A549 treated with AZD9567 at 1 μM for 4 hours (cell line): ENCODE results near the gene AP2A1. TPM values are rescaled to one million over a fixed set of nuclear protein-coding genes. Genes with fewer than 3 reads are reported as not detected.

Experiments used
- total RNA-seq: library from RNA; stranded (reverse); fragments of 200-300 nt; extraction: Qiagen RNA extraction; gene quantifications from 5 replicates; pipeline ENCODE4 v1.2.3, GENCODE V29; 2022; ENCODE audit not compliant: insufficient read depth

The AP2A1 gene
- 55.3 to 61.9 TPM (median 56.1 TPM) in 5 replicates for total RNA-seq

DNA sequence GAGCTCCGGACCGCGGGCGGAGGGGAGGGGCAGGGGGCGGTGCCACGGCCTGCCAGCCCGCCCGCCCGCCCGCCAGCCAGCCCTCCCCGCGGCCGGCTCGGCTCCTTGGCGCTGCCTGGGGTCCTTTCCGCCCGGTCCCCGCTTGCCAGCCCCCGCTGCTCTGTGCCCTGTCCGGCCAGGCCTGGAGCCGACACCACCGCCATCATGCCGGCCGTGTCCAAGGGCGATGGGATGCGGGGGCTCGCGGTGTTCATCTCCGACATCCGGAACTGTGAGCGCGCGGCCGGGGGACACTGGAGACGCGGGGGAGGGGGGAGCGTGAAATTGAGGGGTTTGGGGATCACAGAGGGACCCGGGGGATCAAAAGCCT, at the start of gene AP2A1:
Gene AP2A1, plus strand, starts transcription at position 72 of the 370 bp plus-strand sequence. Its CDS starts 133 bp downstream, at position 205.

DNA sequence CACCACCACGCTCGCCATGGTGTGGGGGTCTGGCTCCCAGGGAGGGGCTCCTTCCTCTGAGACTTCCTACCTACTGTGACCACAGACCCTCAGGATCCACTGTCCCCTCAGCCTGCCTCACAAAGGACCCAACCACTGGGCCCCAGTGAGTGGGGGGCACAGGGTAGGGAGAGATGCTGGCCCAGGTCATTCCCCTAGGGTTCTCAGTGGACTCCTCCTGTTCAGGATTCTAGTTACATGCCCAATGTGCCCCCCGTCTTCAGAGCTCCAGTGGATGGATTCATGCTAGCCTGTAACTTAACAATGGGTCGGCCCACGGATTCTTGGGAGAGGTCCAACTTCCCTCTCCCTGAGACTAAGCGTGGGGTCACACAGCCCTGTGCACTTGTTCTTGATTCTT, 3.6 kb upstream of the AP2A1 start, which contains the start of gene TSKS:
Gene TSKS, minus strand, starts transcription at position 77 of the 400 bp plus-strand sequence. Its CDS starts 59 bp downstream, at position 18.

DNA sequence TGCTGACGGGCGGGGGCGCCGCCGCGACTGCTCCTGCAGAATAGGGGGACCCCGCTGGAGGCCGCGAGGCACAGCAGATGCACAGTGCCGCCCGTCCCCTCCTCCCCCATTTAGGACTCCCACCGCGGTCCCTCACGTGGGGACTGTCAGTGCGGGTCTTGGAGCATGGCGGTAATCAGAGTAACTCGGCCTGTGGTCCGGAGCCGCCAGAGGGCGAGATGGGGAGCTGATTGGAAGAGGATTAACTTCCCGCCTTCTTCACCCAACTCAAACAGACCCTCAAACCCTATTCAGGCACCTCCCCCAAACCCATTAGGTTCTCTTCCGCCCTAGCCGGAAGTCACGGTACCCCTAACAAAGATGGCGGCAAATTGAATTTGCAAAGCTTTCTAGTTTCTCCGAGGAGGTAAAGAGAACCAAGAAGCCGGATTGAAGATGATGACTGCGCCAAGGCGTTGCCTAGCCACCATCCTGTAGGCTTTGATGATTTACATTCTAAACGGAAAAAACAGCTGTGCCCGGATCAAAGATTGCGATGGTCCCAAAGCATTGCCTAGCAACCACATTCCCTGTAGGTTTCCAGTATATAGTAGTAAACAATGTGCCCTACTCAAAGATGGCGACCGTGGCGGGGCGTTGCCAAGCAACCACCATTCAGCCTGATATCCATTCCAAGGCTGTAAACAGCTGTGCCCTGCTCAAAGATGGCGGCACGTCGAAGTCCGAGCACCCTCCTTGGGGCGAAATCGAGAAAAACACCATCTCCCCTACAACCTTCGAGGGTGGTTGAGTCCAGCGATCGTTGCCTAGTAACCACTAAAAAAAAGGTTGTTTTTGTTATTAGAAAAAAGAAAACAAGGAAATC, 46.4 kb downstream of the AP2A1 start, which contains the start of gene FUZ:
Gene FUZ, minus strand, starts transcription at position 296 of the 865 bp plus-strand sequence. Its CDS starts 186 bp downstream, at position 110.

DNA sequence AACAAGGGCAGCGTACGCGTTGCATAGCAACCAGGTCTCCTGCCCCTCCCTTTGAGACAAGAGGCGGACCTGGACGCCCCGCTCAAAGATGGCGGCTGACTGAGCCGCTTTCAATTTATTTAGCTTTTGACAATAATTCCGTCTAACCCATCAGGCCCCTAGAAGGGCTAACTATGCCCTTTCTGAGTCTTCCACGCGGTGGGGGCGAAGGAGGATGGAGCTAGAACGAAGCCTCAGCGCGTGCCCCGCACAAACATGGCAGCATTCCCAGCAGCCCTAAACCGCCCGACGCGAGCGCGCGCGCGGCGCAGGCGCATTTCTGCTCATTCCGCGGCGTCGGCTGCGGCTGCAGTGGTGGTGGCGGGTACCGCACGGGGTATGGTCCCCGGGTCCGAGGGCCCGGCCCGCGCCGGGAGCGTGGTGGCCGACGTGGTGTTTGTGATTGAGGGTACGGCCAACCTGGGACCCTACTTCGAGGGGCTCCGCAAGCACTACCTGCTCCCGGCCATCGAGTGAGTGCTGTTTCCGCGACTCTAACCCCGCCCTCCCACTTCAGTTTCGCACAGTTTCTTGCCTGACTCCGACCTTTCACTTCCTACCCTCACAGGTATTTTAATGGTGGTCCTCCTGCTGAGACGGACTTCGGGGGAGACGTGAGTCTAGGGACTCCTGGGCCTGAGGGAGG, 51.3 kb downstream of the AP2A1 start, which contains the start of gene MED25:
Gene MED25, plus strand, starts transcription at position 326 of the 685 bp plus-strand sequence. Its CDS starts 53 bp downstream, at position 379.

GRCh38 chr19:49850487-49851342, 83.9 kb downstream of the AP2A1 start, which contains the start of gene PTOV1:
PTOV1 (plus strand) TSS chr19:49851159.

Other genes starting within 250 kb of the AP2A1 start
- gene RCN3, start 239.0 kb upstream of the AP2A1 start, total RNA-seq = 1.8 to 4.0 TPM (median 2.4 TPM) in 5 replicates
- 82.3 to 118 TPM (median 113 TPM) in 5 replicates for gene NOSIP, start 186.4 kb upstream of the AP2A1 start, total RNA-seq
- 0.71 to 1.0 TPM (median 0.86 TPM) in 4 of 5 replicates, not detected in the other for gene PRRG2, start 185.7 kb upstream of the AP2A1 start, total RNA-seq
- gene PRR12, start 175.8 kb upstream of the AP2A1 start, total RNA-seq = 21.3 to 31.8 TPM (median 29.3 TPM) in 5 replicates
- gene RRAS, start 126.9 kb upstream of the AP2A1 start, total RNA-seq = 70.6 to 148 TPM (median 141 TPM) in 5 replicates
- 39.7 to 68.6 TPM (median 64.4 TPM) in 5 replicates for gene SCAF1, start 124.8 kb upstream of the AP2A1 start, total RNA-seq
- gene IRF3, start 101.1 kb upstream of the AP2A1 start, total RNA-seq = 92.2 to 110 TPM (median 99.0 TPM) in 5 replicates
- 71.8 to 79.2 TPM (median 75.2 TPM) in 5 replicates for gene BCL2L12, start 101.1 kb upstream of the AP2A1 start, total RNA-seq
- 414 to 496 TPM (median 439 TPM) in 5 replicates for gene PRMT1, start 89.7 kb upstream of the AP2A1 start, total RNA-seq
- 3.6 to 6.2 TPM (median 5.7 TPM) in 5 replicates for gene ADM5, start 77.4 kb upstream of the AP2A1 start, total RNA-seq
- 5.0 to 13.7 TPM (median 11.4 TPM) in 5 replicates for gene CPT1C, start 75.9 kb upstream of the AP2A1 start, total RNA-seq
- not detected in 5 replicates for gene TSKS, start 3.7 kb upstream of the AP2A1 start, total RNA-seq
- gene FUZ, start 46.3 kb downstream of the AP2A1 start, total RNA-seq = 12.6 to 14.5 TPM (median 13.6 TPM) in 5 replicates
- 57.3 to 69.4 TPM (median 66.8 TPM) in 5 replicates for gene MED25, start 51.3 kb downstream of the AP2A1 start, total RNA-seq
- 114 to 153 TPM (median 145 TPM) in 5 replicates for gene PTOV1, start 84.2 kb downstream of the AP2A1 start, total RNA-seq
- 17.3 to 59.3 TPM (median 55.7 TPM) in 5 replicates for gene PNKP, start 100.6 kb downstream of the AP2A1 start, total RNA-seq
- 70.4 to 112 TPM (median 102 TPM) in 5 replicates for gene AKT1S1, start 110.4 kb downstream of the AP2A1 start, total RNA-seq
- 15.2 to 22.6 TPM (median 21.4 TPM) in 5 replicates for gene TBC1D17, start 110.7 kb downstream of the AP2A1 start, total RNA-seq
- 0.56 to 0.75 TPM (median 0.58 TPM) in 4 of 5 replicates, not detected in the other for gene IL4I1, start 129.9 kb downstream of the AP2A1 start, total RNA-seq
- 54.7 to 64.6 TPM (median 58.0 TPM) in 5 replicates for gene ATF5, start 162.2 kb downstream of the AP2A1 start, total RNA-seq
- 66.9 to 86.4 TPM (median 81.1 TPM) in 5 replicates for gene NUP62, start 162.5 kb downstream of the AP2A1 start, total RNA-seq
- gene SIGLEC11, start 194.2 kb downstream of the AP2A1 start, total RNA-seq = 0.03 TPM in 1 of 5 replicates, not detected in the others